ENCODE measurements around the gene ADSL.

The ADSL gene

DNA sequence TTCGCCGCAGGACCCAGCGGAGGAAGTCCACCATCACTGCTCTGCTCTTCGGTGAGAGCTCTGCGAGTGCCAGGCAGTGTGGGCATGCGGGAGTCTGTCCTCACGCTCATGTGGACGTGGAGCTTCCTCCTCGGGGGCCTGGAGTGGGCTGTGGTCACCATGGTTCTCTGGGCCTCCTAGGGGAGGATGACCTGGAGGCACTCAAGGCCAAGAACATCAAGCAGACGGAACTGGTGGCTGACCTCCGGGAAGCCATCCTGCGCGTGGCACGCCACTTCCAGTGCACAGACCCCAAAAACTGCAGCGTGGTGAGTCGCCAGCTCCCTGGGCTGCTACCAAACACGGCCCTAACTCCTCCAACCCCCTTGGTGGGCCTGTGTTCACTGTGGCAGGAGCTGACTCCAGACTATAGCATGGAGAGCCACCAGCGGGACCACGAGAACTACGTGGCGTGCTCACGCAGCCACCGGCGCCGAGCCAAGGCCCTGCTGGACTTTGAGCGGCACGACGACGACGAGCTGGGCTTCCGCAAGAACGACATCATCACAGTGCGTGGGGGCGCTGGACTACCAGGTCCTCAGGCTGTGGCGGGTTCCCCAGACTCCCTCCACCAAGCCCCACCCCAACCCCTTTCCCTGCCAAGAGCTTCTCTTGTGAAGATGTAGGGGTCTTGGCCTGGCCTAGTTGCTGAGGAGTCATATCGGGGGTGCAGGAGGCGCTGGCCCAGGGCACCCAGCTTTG lies 60.9 kb downstream of the ADSL start:
- TF ChIP-seq, protein P1, sequence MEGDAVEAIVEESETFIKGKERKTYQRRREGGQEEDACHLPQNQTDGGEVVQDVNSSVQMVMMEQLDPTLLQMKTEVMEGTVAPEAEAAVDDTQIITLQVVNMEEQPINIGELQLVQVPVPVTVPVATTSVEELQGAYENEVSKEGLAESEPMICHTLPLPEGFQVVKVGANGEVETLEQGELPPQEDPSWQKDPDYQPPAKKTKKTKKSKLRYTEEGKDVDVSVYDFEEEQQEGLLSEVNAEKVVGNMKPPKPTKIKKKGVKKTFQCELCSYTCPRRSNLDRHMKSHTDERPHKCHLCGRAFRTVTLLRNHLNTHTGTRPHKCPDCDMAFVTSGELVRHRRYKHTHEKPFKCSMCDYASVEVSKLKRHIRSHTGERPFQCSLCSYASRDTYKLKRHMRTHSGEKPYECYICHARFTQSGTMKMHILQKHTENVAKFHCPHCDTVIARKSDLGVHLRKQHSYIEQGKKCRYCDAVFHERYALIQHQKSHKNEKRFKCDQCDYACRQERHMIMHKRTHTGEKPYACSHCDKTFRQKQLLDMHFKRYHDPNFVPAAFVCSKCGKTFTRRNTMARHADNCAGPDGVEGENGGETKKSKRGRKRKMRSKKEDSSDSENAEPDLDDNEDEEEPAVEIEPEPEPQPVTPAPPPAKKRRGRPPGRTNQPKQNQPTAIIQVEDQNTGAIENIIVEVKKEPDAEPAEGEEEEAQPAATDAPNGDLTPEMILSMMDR (IDR thresholded peaks at IDR 0.05) = no peak

DNA sequence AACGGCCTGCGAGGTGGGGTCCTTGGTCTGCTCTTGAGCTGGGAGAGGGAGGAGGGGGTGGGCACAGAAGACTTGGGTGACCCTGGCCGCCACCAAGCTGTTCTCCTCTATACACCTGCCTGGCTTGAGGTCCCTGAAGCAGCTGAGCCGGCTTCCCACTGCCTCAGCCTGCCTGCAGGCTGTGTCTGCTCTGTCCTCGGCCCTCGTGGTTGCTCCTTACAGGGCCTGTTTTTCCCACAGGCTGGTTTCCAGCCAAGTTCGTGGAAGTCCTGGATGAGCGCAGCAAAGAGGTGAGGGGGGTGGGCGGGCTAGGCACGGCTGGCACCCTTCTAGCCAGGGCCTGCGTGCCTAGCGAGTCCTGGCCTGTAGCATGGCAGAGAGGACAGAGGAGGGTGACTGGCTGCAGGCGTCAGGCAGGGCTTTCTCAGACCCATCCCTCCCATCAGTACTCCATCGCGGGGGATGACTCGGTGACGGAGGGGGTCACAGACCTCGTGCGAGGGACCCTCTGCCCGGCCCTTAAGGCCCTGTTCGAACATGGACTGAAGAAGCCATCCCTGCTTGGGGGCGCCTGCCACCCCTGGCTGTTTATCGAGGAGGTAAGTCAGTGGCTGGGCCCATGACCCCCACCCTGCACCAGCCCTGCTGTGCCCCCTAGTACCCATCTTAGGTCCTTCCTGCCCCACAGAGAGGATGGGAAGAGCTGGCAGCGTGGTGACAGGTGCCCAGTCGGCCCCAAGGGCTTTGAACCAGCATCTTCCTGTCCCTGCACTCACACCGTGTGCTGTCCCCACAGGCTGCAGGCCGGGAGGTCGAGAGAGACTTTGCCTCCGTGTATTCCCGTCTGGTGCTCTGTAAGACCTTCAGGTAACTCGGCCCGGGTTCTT lies 61.8 kb downstream of the ADSL start:
- TF ChIP-seq, protein P1 (IDR thresholded peaks at IDR 0.05) = no peak

DNA sequence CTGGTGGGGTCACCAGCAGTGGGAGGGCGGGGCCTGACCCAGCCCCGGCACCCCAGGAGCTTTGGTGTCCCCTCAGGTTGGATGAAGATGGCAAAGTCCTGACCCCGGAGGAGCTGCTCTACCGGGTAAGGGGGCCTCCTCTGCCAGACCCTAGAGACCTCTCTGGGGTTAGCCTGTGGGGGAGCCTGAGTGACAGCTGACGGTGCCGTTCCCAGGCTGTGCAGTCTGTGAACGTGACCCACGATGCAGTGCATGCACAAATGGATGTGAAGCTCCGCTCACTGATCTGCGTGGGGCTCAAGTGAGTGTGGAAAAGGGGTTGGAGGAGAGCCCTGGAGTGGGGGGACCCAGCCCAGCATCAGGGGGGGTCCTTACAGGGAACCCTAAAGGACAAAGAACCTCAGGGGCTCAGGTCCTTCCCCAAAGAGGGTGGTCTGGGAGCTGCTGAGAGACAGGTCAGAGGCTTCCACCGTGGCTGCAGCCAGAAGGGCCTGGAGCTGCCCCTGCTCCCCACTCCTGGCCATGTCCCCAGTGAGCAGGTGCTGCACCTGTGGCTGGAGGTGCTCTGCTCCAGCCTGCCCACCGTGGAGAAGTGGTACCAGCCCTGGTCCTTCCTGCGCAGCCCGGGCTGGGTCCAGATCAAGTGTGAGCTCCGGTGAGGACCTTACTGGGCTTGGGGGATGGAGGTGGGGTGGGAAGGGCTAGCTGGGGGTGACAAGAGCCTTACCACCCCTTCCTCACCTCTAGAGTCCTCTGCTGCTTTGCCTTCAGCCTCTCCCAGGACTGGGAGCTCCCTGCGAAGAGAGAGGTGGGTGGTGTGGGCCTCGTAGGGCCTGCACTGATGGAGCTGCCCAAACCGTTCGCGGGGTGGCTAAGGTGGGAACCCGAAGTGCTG lies 62.7 kb downstream of the ADSL start:
- TF ChIP-seq, protein P1 (IDR thresholded peaks at IDR 0.05) = no peak

- TF ChIP-seq, protein P1 (IDR thresholded peaks at IDR 0.05) = no peak
Observed at GRCh38 chr22:40409613-40410113, 63.4 kb downstream of the ADSL start.

DNA sequence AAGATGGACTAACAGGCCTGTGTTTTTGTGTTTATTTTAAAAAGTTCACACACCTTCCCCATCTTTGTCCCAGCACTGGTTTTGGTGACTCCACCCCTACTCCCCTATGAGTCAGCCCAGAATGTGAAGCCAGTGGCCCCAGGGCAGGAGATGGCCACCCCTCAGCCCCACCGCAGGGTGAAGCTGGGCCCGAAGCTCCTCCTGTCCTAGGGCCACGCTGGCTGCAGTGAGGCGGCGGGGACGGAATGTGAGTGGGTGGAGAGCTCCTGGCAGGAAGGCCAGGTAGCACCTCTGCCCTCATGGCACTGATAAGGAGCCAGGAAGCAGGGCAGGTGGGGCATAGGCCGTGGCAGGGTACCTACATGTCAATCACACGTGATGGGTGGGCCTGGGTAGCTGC lies 64.0 kb downstream of the ADSL start:
- TF ChIP-seq, protein P1 (IDR thresholded peaks at IDR 0.05) = no peak

DNA sequence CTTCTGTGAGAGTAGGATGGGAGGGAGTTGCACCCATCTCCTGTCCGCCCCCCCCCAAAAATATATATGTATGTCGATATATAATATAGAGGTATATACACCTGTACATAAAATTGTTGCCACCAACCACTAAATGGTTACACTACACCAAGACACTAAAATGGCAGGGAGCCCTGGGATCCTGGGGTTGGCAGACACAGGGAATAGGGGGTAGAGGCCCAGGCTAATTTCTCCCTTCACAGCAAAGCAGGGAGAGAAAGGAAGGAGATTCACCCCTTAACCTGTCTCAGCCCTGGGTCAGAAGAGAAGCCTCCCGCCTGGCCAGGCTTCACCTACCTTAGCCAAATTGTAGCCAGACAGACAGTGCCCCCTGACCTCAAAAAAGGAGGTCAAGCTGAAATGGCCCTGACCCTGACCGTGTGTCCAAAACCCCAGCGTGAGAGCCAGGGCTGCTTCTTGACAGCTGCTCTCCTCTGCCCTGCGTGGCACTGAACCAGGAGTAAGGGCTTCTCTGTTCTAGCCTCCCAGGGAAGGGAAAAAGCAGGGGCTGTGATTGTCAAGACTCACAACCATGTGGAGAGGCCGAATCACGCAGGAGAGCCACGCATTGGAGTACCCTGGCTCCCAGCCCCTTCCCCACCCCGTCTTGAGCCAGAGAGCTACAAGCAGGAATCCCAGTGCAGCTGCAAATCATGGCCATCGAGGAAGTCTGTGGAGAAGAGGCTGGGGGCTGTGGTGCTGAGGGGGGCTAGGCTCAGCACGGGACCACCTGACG lies 64.6 kb downstream of the ADSL start:
- TF ChIP-seq, protein P1 (IDR thresholded peaks at IDR 0.05) = no peak
